ENCODE data around the gene SLC2A10. TPM values are rescaled to one million over a fixed set of nuclear protein-coding genes. Genes with fewer than 3 reads are reported as not detected.

The SLC2A10 gene
- total and polyA plus RNA-seq, 7 experiments from 2014 or later: 0.05 to 0.17 TPM; not detected in 5

- peaks cover 27 to 53% (median 48%) of the 10 kb centered on the region in 5 donors for H3K27me3 Mint-ChIP-seq
- H3K27me3 ChIP-seq (ENCODE audit: control insufficient read depth in 2 of 2, insufficient read depth in 2 of 2, low read length in 2 of 2): peaks cover 0 to 7% of the 10 kb centered on the region in 2 donors
- no peak overlapping the region for H3K27ac Mint-ChIP-seq
These were observed 4.7 kb downstream of the SLC2A10 start for GRCh38 chr20:46713957-46714834.

GRCh38 chr20:46715292-46715756, 5.9 kb downstream of the SLC2A10 start:
- ChIA-PET POLR2A (no interaction called here), CTCF (no interaction called here)
- H3K27ac ChIP-seq (ENCODE audit: low read depth, low read length): no peak overlapping the region

More at GRCh38 chr20:46713957-46714834, 4.7 kb downstream of the SLC2A10 start:
- Mint-ChIP-seq H3K4me3 (no peak overlapping the region), H3K36me3 (peaks cover 0 to 4% (median 0%) of the 10 kb centered on the region in 5 donors), H3K9me3 (peaks cover 0 to 6% (median 0%) of the 10 kb centered on the region in 11 donors), H3K4me1 (peaks cover 5 to 10% (median 9%) of the 10 kb centered on the region in 7 donors)
- no peak overlapping the region for H3K27ac ChIP-seq (ENCODE audit: low read depth, low read length)
- intact Hi-C loops (cut with micrococcal nuclease): no loop called here
- ChIA-PET POLR2A (no interaction called here), CTCF (no interaction called here)
- peaks cover 0 to 4% of the 10 kb centered on the region in 2 donors for H3K4me1 ChIP-seq (ENCODE audit: control insufficient read depth in 2 of 2, insufficient read depth in 2 of 2, low read length in 2 of 2)
- no peak for ATAC-seq
- no peaks in the 10 kb centered on the region for H3K9me3 ChIP-seq (ENCODE audit: control insufficient read depth in 2 of 3, low read length in 3 of 3)
- no peak for DNase-seq
- H3K36me3 ChIP-seq (ENCODE audit: control insufficient read depth in 2 of 3, insufficient read depth in 3 of 3, low read length in 3 of 3): no peaks in the 10 kb centered on the region
- no peak overlapping the region for H3K4me3 ChIP-seq (ENCODE audit: low read length)

GRCh38 chr20:46717818-46718541, 8.5 kb downstream of the SLC2A10 start:
- H3K4me1 Mint-ChIP-seq: no peaks in the 10 kb centered on the region
- H3K9me3 Mint-ChIP-seq: peaks cover 1 to 28% (median 8%) of the 10 kb centered on the region in 11 donors
- DNase-seq: no peak
- peaks cover 4 to 28% (median 24%) of the 10 kb centered on the region in 5 donors for H3K27me3 Mint-ChIP-seq
- Histone ChIP-seq H3K4me3 (ENCODE audit: low read length) (no peak overlapping the region), H3K27ac (ENCODE audit: low read depth, low read length) (no peak overlapping the region), H3K36me3 (ENCODE audit: control insufficient read depth in 2 of 3, insufficient read depth in 3 of 3, low read length in 3 of 3) (no peaks in the 10 kb centered on the region), H3K9me3 (ENCODE audit: control insufficient read depth in 2 of 3, low read length in 3 of 3) (peaks cover 0 to 7% (median 0%) of the 10 kb centered on the region in 3 experiments), H3K27me3 (ENCODE audit: control insufficient read depth in 2 of 2, insufficient read depth in 2 of 2, low read length in 2 of 2) (no peaks in the 10 kb centered on the region), H3K4me1 (ENCODE audit: control insufficient read depth in 2 of 2, insufficient read depth in 2 of 2, low read length in 2 of 2) (no peaks in the 10 kb centered on the region)
- CTCF ChIA-PET: no interaction called here
- no peak overlapping the region for H3K27ac Mint-ChIP-seq
- peaks cover 0 to 6% (median 0%) of the 10 kb centered on the region in 5 donors for H3K36me3 Mint-ChIP-seq
- H3K4me3 Mint-ChIP-seq: no peak overlapping the region
- POLR2A ChIA-PET: no interaction called here
- intact Hi-C loops (cut with micrococcal nuclease): no loop called here
- ATAC-seq: no peak

More at GRCh38 chr20:46715292-46715756, 5.9 kb downstream of the SLC2A10 start:
- Mint-ChIP-seq H3K4me3 (no peak overlapping the region), H3K9me3 (peaks cover under 1 to 13% (median 5%) of the 10 kb centered on the region in 11 donors), H3K4me1 (peaks cover 0 to 3% (median 2%) of the 10 kb centered on the region in 7 donors), H3K27me3 (peaks cover 20 to 48% (median 41%) of the 10 kb centered on the region in 5 donors), H3K27ac (no peak overlapping the region), H3K36me3 (peaks cover 0 to 4% (median 0%) of the 10 kb centered on the region in 5 donors)
- Histone ChIP-seq H3K4me1 (ENCODE audit: control insufficient read depth in 2 of 2, insufficient read depth in 2 of 2, low read length in 2 of 2) (no peaks in the 10 kb centered on the region), H3K36me3 (ENCODE audit: control insufficient read depth in 2 of 3, insufficient read depth in 3 of 3, low read length in 3 of 3) (no peaks in the 10 kb centered on the region), H3K27me3 (ENCODE audit: control insufficient read depth in 2 of 2, insufficient read depth in 2 of 2, low read length in 2 of 2) (peaks cover 0 to 1% of the 10 kb centered on the region in 2 donors), H3K4me3 (ENCODE audit: low read length) (no peak overlapping the region), H3K9me3 (ENCODE audit: control insufficient read depth in 2 of 3, low read length in 3 of 3) (no peaks in the 10 kb centered on the region)
- no peak for DNase-seq
- intact Hi-C loops (cut with micrococcal nuclease): no loop called here
- ATAC-seq: no peak

- ChIA-PET CTCF (no interaction called here), POLR2A (no interaction called here)
- Mint-ChIP-seq H3K36me3 (peaks cover 0 to 6% (median 0%) of the 10 kb centered on the region in 5 donors), H3K9me3 (peaks cover 1 to 28% (median 8%) of the 10 kb centered on the region in 11 donors), H3K27me3 (peaks cover 0 to 9% (median 5%) of the 10 kb centered on the region in 5 donors), H3K4me3 (no peak overlapping the region), H3K27ac (no peak overlapping the region), H3K4me1 (no peaks in the 10 kb centered on the region)
- H3K4me3 ChIP-seq (ENCODE audit: low read length): no peak overlapping the region
- DNase-seq: no peak
- no peak for ATAC-seq
- H3K9me3 ChIP-seq (ENCODE audit: control insufficient read depth in 2 of 3, low read length in 3 of 3): peaks cover 0 to 7% (median 0%) of the 10 kb centered on the region in 3 experiments
- no peaks in the 10 kb centered on the region for H3K27me3 ChIP-seq (ENCODE audit: control insufficient read depth in 2 of 2, insufficient read depth in 2 of 2, low read length in 2 of 2)
- no peak overlapping the region for H3K27ac ChIP-seq (ENCODE audit: low read depth, low read length)
- H3K4me1 ChIP-seq (ENCODE audit: control insufficient read depth in 2 of 2, insufficient read depth in 2 of 2, low read length in 2 of 2): no peaks in the 10 kb centered on the region
- intact Hi-C loops (cut with micrococcal nuclease): no loop called here
- no peaks in the 10 kb centered on the region for H3K36me3 ChIP-seq (ENCODE audit: control insufficient read depth in 2 of 3, insufficient read depth in 3 of 3, low read length in 3 of 3)
These were observed 10.6 kb downstream of the SLC2A10 start for GRCh38 chr20:46720019-46720418.

- peaks cover 0 to 6% (median 0%) of the 10 kb centered on the region in 5 donors for H3K36me3 Mint-ChIP-seq
- H3K27ac ChIP-seq (ENCODE audit: low read depth, low read length): no peak overlapping the region
- ATAC-seq: no peak
- H3K4me3 ChIP-seq (ENCODE audit: low read length): no peak overlapping the region
- H3K36me3 ChIP-seq (ENCODE audit: control insufficient read depth in 2 of 3, insufficient read depth in 3 of 3, low read length in 3 of 3): no peaks in the 10 kb centered on the region
- POLR2A ChIA-PET: no interaction called here
- H3K4me1 ChIP-seq (ENCODE audit: control insufficient read depth in 2 of 2, insufficient read depth in 2 of 2, low read length in 2 of 2): no peaks in the 10 kb centered on the region
- H3K9me3 ChIP-seq (ENCODE audit: control insufficient read depth in 2 of 3, low read length in 3 of 3): peaks cover 0 to 7% (median 0%) of the 10 kb centered on the region in 3 experiments
- H3K9me3 Mint-ChIP-seq: peaks cover 1 to 28% (median 8%) of the 10 kb centered on the region in 11 donors
- no peak for DNase-seq
- no peak overlapping the region for H3K4me3 Mint-ChIP-seq
- no peak overlapping the region for H3K27ac Mint-ChIP-seq
- H3K4me1 Mint-ChIP-seq: no peaks in the 10 kb centered on the region
- CTCF ChIA-PET: no interaction called here
- intact Hi-C loops (cut with micrococcal nuclease): no loop called here
- no peaks in the 10 kb centered on the region for H3K27me3 ChIP-seq (ENCODE audit: control insufficient read depth in 2 of 2, insufficient read depth in 2 of 2, low read length in 2 of 2)
- peaks cover 0 to 4% (median 0%) of the 10 kb centered on the region in 5 donors for H3K27me3 Mint-ChIP-seq
These were observed 11.5 kb downstream of the SLC2A10 start for GRCh38 chr20:46720776-46721425.

- Histone ChIP-seq H3K4me3 (ENCODE audit: low read length) (no peak overlapping the region), H3K27ac (ENCODE audit: low read depth, low read length) (no peak overlapping the region), H3K27me3 (ENCODE audit: control insufficient read depth in 2 of 2, insufficient read depth in 2 of 2, low read length in 2 of 2) (no peaks in the 10 kb centered on the region), H3K9me3 (ENCODE audit: control insufficient read depth in 2 of 3, low read length in 3 of 3) (peaks cover 0 to 7% (median 0%) of the 10 kb centered on the region in 3 experiments), H3K4me1 (ENCODE audit: control insufficient read depth in 2 of 2, insufficient read depth in 2 of 2, low read length in 2 of 2) (no peaks in the 10 kb centered on the region), H3K36me3 (ENCODE audit: control insufficient read depth in 2 of 3, insufficient read depth in 3 of 3, low read length in 3 of 3) (no peaks in the 10 kb centered on the region)
- H3K27ac Mint-ChIP-seq: no peak overlapping the region
- intact Hi-C loops (cut with micrococcal nuclease): no loop called here
- peaks cover 0 to 6% (median 0%) of the 10 kb centered on the region in 5 donors for H3K36me3 Mint-ChIP-seq
- H3K4me1 Mint-ChIP-seq: no peaks in the 10 kb centered on the region
- H3K9me3 Mint-ChIP-seq: peaks cover 1 to 28% (median 8%) of the 10 kb centered on the region in 11 donors
- POLR2A ChIA-PET: no interaction called here
- H3K27me3 Mint-ChIP-seq: peaks cover 0 to 4% (median 0%) of the 10 kb centered on the region in 5 donors
- no peak overlapping the region for H3K4me3 Mint-ChIP-seq
- DNase-seq: no peak
- CTCF ChIA-PET: no interaction called here
- no peak for ATAC-seq
These were observed 12.0 kb downstream of the SLC2A10 start for GRCh38 chr20:46721476-46721875.

All from naive thymus-derived CD4-positive, alpha-beta T cell (primary cell).